GM21786 (cell line): ENCODE data around the gene AUNIP.

ENCODE experiments used
- ATAC-seq: cut with Tn5 transposase; IDR thresholded peaks from one replicate; pipeline ENCODE4 v1.9.1; 2021; ENCODE audit not compliant: unreplicated experiment

The AUNIP gene

DNA sequence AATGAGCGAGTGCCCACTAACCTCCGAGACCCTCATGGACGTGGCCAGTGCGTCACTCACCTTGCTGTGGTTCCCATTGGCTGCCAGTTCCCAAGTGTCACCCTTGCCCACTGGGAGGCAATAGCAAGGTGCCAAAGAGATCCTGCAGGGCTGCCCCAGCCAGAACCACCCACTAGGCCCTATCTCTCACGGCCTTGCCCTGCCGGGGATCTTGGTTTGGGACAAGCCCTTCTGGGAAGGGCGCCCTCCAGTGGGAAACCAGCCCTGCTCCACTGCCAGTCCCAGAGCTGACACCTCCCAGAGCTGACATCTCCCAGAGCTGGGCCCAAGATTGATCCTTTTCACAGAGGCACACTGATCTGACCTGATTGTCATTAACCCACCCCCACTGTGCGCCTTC lies 61.3 kb downstream of the AUNIP start:
- ATAC-seq = no peak

DNA sequence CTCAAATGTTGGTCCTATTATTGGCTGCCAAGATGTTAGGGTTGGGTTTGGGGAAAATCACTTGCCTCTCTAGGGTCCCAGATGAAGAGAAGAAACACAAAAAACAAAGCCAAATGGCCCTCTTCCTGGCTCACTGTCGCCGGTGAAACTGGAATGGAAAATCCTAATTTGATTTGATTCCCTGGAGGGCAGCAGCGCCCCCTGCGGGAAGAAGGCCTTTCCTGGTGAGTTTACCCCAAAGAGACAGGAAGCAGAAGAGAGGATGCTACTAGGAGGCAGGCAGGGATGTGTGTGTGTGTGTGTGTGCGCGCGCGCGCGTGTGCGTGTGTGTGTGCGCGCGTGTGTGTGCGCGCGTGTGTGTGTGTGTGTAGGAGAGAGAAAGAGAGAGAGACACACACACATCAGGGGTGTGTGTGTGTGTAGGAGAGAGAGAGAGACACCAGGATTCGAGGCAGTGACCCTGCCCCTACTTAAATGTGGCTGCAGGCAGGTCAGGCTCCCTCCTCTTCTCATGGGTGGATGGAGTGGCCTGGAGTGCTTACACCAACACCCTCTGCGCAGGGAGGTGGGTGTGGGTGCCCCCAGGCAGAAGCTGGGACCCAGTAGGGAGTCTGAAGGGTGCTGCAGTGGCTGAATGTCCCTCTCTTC lies 62.3 kb downstream of the AUNIP start:
- ATAC-seq = no peak

DNA sequence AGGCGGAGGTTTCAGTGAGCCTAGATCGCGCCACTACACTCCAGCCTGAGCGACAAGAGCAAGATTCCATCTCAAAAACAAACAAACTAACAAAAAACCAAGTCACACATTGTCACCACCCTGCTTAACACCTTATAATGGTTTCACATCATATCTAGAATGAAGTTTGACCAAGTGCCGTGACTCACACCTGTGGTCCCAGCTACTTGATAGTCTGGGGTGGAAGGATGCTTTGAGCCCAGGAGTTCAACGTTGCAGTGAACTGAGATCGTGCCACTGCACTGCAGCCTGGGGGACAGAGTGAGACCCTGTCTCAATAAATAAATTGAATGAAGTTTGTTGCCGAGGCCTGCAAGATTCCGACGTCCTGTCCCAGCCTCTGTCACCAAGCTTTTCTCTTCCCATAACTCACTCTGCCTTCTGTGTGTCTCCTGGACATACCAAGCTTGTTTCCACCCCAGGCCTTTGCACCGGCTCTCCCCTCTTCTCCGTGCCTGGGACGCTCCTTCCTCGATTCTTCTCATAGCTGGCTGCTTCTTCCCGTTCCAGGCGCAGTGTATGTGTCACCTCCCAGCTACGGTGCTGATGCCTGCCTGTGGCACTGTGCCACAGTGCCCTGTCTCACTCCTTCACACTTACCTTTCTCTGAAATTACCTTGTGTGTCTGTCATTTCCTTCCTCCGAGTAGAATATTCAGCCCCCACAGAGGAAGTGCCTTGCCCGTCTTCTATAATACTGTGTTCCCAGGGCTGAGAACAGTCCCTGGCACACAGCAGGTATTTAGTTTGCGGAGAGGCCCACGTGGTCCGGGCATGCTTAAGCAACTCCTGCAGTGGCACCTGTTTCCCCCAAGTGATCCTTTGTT lies 63.1 kb downstream of the AUNIP start:
- no peak for ATAC-seq

- no peak for ATAC-seq
These were observed 64.0 kb downstream of the AUNIP start for GRCh38 chr1:25795211-25795610.

DNA sequence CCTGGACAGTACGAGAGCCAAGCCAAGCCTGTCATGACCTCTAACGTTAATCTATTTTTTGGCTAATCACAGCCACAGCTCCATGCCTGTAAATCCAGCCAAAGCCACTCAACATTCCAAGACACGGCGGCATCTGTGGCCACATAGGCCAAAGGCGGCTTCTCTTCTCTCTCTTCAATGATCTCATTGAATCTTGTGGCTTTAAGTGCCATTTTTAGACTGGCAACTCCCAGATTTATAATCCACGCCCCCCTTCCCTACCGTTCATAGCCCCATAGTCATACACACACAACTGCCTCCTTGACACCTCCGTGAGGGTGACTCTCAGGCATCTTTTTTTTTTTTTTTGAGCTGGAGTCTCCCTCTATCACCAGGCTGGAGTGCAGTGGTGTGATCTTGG lies 64.9 kb downstream of the AUNIP start:
- no peak for ATAC-seq

DNA sequence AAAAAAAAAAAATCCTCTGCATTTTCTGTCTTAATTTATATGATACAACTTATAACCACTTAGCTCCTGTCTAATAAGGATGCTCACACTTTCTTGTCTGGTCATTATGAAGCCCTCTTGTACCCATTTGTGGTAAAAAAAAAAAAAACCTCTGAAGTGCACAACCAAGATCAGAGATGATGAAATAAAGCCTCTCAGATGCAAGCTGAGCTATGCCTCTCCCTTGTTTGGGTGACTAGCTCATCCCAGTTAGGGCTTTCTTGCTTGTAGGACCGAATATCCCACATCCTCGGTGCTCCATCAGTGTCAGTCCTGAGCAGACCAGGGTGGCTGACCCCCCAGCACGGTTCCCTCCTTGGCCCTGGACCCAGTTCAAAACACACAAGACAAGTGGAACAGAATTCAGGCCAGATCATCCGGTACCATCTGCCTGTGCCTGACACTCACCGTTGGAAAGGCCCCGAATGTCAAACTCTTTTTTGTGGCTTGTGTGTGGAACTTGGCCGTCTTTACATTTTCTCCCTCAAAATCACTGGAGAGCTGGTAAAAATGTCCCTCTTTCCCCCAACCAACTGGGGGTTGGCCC lies 65.6 kb downstream of the AUNIP start:
- ATAC-seq = no peak

- no peak for ATAC-seq
These were observed 67.1 kb downstream of the AUNIP start for GRCh38 chr1:25792115-25792514.

DNA sequence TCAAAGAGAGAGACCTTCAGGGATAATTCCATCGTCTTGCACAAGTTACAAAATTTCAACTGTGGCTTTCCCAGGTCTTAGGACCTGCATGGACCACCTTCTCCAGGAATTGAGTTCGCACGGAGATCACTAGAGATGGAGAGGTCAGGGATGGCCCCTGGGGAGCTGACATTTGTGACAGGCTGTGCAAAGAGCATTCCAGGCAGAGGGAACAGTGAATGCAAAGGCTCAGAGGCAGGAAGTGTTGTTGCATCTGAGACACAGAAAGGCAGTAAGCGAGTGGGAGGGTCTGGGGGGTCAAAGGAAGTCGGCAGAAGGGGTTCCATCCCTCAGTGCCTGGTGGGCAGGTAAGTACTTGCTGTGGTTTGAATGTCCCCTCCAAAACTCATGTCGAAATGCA lies 68.8 kb downstream of the AUNIP start:
- ATAC-seq = no peak

DNA sequence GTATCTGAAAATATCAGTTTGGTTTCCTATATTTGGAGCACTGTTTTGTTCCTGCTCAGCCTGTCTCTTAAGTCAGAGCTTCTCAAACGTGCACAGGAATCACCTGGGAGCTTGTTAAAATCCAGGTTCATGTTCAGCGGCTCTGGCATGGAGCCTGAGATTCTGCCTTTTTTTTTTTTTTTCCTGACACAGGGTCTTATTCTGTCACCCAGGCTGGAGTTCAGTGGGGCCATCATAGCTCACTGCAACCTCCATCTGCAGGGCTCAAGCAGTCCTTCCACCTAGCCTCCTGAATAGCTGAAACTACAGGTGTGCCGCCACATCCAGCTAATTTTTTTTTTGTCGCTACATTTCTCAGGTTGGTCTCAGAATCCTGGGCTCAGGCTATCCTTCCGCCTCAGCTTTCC lies 71.5 kb downstream of the AUNIP start:
- ATAC-seq = no peak

DNA sequence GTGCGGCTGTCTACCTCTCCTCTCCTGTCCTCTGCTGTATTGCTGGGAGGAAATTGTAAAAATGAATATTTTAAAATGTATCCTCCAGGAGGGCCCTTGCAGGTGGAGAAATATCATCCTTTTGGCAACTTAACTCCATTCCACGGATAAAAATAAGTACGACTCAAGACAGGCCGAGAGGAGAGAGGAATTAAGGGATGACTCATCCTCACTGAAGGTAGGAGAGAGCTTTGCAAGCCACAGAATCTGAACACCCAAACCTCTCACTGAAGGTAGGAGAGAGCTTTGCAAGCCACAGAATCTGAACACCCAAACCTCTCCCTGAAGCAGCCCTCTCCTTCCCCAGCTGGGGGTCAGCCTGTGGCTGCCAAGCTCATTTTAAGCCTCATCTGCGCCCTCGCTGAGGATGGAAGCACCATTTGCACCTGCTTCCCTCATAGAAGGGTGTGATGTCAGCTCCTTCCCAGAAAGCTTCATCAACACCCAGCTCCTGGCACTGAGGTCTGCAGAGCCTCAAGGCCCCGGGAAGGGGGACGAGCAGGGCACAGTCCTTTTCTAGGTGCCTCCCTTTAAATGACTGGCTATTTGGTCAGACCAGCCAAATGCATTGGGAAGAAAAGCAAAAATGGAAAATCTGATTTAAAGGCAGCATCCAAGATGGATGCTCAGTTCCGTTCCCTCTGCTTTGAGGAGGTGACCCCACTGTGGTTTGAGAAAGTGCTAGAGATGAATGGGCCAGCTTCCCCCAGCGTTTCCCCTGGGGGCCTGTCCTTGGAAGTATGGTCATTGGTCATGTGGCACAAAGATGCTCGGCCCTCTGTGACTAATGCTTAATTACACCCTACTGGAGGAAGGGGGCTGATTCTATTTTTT lies 72.1 kb downstream of the AUNIP start:
- no peak for ATAC-seq

DNA sequence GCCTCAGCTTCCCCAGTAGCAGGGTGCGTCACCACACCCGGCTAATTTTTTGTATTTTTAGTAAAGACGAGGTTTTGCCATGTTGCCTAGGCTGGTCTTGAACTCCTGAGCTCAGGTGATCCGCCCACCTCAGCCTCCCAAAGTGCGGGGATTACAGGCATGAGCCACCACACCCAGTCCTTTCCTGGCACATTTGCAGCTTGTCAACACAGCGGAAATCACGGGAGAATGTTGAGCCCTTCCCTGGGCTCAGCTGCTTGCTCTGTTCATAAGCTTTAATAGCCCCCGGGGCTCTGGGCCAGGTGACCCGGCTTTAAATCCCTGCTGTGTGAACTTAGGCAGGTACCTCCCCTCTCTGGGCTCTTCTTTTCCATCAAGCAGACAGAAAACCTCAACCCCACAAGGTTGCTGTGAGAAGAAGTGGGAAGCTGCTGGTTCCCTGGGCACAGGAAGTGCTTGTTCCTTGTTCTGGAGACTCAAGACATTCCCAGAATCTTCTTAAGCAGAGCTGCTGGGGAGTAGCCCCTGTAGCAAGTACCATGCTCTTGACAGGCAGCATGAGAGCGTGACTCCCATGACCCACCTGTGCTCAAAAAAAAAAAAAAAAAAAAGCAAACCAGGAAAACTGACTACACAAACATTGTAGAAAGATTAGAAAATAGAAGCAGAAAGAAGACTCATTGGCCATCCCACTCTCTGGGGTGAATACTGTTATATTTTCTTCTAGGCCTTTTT lies 73.8 kb downstream of the AUNIP start:
- no peak for ATAC-seq

DNA sequence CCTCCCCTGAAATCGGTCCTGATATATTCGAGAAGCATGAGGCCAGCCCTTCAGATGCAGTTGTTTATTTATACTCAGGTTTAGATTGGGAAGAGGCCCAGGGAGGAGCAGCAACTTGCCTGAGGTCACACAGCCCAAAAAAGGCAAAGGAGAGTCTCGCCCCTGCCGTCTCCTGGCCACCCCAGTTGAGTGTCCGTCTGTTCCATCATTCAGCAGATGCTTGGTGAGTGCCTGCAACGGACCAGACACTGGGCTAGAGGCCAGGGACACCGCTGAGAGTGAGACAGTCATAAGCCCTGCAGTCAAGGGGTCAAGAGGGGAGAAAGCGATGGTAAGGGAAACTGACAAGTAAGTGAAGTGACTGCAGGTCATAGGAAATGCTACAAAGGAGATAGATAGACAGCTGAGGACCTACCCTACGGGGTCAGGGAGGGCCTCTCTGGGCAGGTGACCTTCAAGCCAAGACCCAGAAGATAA lies 74.6 kb downstream of the AUNIP start:
- no peak for ATAC-seq
